Brain microvascular endothelial cell (primary cell): ENCODE data around the gene CD59.

Experiments used
- DNase-seq: peaks from one replicate; pipeline ENCODE4 v3.0.0-alpha.2; 2020
- H3K27ac ChIP-seq: fragments of 250-450 bp; sonication (Bioruptor Pico); 2 replicates; pipeline ENCODE4 v1.5.1; 2020; ENCODE audit warnings: mild to moderate bottlenecking, moderate library complexity
- H3K27me3 ChIP-seq: fragments of 250-450 bp; sonication (Bioruptor Pico); replicated peaks from 2 replicates; pipeline ENCODE4 v1.5.1; 2020; ENCODE audit warnings: mild to moderate bottlenecking
- H3K36me3 ChIP-seq: fragments of 250-450 bp; sonication (Bioruptor Pico); replicated peaks from 2 replicates; pipeline ENCODE4 v1.5.1; 2020; ENCODE audit warnings: mild to moderate bottlenecking
- H3K4me3 ChIP-seq: 2 replicates; pipeline ENCODE4 v1.5.1; 2011; ENCODE audit warnings: low read depth, mild to moderate bottlenecking, control low read depth, low read length, moderate library complexity
- in situ Hi-C: cut with HindIII; loops from 2 replicates; pipeline ENCODE4 v1.10.0; 2017; ENCODE audit warnings: low sequenced_read_pairs, low pct_ligation_motif_present
- TF ChIP-seq, protein P1 (sequence below): IDR thresholded peaks from 2 replicates; pipeline ENCODE4 v1.5.1; 2011; ENCODE audit warnings: low read depth, mild to moderate bottlenecking, moderate library complexity, low read length, control low read depth, inconsistent platforms; ENCODE audit errors: missing control alignments

CD59 gene

DNA sequence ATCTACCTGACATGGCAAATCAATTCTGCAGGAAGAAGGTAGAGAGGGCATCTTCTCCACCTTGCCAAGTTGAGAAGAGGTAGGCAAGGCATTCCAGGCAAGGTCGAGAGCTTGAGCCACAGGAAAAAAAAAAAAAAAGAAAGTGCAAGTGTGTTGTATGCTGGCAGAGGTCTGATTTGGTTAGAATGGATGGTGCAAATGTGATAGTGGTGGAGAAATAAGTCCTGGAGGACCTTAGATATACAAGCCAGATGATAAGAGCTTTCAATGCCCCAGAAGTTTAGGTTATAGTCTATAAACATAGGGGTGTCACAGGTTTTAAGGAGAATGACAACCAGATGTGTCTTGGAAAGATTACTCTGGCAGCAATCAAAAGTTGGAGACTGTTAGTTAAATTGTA, 36.6 kb upstream of the CD59 start:
- DNase-seq: no peak

DNA sequence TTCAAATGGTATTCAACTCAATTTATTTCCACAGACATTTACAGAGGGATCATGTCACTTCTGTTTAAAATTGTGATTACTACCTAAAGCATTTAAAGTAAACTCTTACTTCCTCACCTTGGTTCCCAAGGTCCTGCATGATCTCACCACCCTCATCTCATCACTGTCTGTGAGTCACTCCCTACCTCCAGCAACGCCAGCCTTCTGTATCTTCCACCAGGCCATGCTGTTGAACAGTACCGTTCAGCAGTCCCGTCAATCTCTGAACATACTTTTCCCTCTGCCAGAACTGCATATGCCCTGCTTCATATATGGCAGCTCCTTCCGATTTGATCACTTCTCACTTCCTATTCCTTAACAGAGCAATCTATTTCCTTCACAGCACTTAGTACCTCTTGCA, 36.1 kb upstream of the CD59 start:
- Histone ChIP-seq H3K4me3 (no peak overlapping the region), H3K27me3 (no peaks in the 10 kb centered on the region), H3K27ac (no peak overlapping the region), H3K36me3 (peaks cover 6% of the 10 kb centered on the region)
- in situ Hi-C loops: no loop called here
- TF ChIP-seq, protein P1, sequence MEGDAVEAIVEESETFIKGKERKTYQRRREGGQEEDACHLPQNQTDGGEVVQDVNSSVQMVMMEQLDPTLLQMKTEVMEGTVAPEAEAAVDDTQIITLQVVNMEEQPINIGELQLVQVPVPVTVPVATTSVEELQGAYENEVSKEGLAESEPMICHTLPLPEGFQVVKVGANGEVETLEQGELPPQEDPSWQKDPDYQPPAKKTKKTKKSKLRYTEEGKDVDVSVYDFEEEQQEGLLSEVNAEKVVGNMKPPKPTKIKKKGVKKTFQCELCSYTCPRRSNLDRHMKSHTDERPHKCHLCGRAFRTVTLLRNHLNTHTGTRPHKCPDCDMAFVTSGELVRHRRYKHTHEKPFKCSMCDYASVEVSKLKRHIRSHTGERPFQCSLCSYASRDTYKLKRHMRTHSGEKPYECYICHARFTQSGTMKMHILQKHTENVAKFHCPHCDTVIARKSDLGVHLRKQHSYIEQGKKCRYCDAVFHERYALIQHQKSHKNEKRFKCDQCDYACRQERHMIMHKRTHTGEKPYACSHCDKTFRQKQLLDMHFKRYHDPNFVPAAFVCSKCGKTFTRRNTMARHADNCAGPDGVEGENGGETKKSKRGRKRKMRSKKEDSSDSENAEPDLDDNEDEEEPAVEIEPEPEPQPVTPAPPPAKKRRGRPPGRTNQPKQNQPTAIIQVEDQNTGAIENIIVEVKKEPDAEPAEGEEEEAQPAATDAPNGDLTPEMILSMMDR: no peak
- no peak for DNase-seq

More for the DNA sequence above, 36.6 kb upstream of the CD59 start:
- Histone ChIP-seq H3K4me3 (no peak overlapping the region), H3K27me3 (no peaks in the 10 kb centered on the region), H3K27ac (no peak overlapping the region), H3K36me3 (peaks cover 3% of the 10 kb centered on the region)
- in situ Hi-C loops: no loop called here
- TF ChIP-seq, protein P1: no peak

DNA sequence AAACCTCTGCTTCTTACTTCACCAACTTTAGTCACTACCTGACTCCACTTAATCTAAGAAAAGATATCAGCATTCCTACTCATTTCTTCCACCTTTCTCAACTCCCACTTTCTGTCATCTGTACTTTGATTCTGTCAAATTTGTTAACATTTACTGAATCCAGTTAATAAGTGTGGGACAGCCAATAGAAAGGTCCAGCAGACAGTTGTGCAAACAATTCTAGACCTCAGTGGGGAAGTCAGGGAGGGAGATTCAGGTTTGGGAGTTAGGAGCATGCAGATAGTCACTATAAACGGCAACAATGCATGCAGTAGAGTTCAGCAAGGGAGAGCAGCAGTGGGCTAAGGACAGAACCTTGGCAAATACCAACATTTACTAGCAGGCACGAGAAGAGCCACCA, 34.0 kb upstream of the CD59 start:
- Histone ChIP-seq H3K36me3 (peaks cover 15% of the 10 kb centered on the region), H3K27ac (no peak overlapping the region), H3K27me3 (no peaks in the 10 kb centered on the region), H3K4me3 (no peak overlapping the region)
- DNase-seq: no peak
- in situ Hi-C loops: no loop called here
- TF ChIP-seq, protein P1: no peak

DNA sequence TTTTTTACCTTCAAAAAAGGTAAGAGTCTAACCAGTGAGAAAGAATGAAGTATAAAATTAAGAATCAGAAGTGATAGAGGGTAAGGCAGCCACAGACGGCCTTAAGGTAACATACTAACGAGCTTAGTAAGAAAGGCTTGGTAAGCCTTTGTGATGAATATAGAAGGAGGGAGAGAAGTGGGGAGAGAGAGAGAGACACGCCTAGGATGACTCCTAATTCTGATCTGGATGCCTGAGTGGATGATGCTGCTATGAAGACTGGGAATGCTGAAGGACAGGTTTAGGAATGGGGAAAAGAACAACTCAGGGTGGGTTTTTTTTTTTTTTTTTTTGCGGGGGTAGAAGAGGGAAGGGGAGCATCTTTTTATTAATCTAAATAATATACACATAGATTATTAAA, 33.3 kb upstream of the CD59 start:
- peaks cover 15% of the 10 kb centered on the region for H3K36me3 ChIP-seq
- H3K4me3 ChIP-seq: no peak overlapping the region
- no peak for DNase-seq
- in situ Hi-C loops: no loop called here
- H3K27me3 ChIP-seq: no peaks in the 10 kb centered on the region
- no peak overlapping the region for H3K27ac ChIP-seq
- TF ChIP-seq, protein P1: no peak

DNA sequence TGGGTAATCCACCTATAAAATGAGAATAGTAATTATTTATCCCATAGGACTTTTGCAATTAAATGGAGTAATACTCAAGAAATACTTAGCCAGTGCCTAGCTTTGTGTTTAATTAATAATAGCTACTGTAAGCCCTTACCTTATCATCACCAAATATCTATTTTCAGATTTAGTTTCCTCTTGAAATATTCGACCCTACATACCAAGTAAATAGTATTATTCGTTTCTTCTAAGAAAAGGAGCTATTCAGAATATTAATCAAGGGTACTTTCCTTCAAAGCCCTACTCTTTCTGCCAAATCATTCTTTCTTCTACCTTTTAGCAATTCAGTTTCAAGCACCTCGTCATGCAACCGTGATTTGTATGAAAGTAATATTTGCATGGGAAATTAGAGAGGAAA, 31.4 kb upstream of the CD59 start:
- peaks cover 15% of the 10 kb centered on the region for H3K36me3 ChIP-seq
- DNase-seq: no peak
- no peak overlapping the region for H3K27ac ChIP-seq
- in situ Hi-C loops: no loop called here
- H3K27me3 ChIP-seq: no peaks in the 10 kb centered on the region
- TF ChIP-seq, protein P1: no peak
- H3K4me3 ChIP-seq: no peak overlapping the region

DNA sequence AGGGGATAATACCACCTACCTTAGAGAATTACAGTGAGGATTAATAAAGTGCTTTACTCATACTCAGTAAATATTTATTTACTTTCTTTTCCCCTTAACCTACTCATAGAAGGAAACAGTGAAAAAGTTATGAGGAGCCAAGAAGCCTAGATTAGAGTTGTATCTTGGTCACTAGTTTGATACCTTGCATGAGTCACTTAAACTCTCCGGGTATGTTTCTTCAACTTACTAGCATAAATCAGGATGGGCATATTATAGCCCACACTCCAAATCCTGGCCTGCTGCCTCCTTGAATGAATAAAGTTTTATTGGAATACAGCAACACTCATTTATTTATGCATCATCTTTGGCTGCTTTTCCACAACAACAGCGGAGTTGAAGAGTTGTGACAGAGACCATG, 29.9 kb upstream of the CD59 start:
- DNase-seq: no peak
- in situ Hi-C loops: no loop called here
- peaks cover 15% of the 10 kb centered on the region for H3K36me3 ChIP-seq
- no peaks in the 10 kb centered on the region for H3K27me3 ChIP-seq
- no peak overlapping the region for H3K27ac ChIP-seq
- H3K4me3 ChIP-seq: no peak overlapping the region
- TF ChIP-seq, protein P1: no peak
